WTC11 (cell line): Measurements from ENCODE around the gene GOLT1B. TPM values are rescaled to one million over a fixed set of nuclear protein-coding genes. Genes with fewer than 3 reads are reported as not detected.

Experiments used
- ATAC-seq: fragments of 200-7000 bp; cut with Tn5 transposase; 2 replicates; pipeline ENCODE4 v1.10.0; 2021; ENCODE audit warnings: mild to moderate bottlenecking, moderate library complexity
- CTCF ChIA-PET: fragments of 300-600 bp; sonication (Branson Sonifier 250); formaldehyde crosslinking; loops from one replicate; lab custom pipeline; 2021; ENCODE audit warnings: antibody characterized with exemption; lab: Charles Lee
- POLR2A ChIA-PET: fragments of 350-600 bp; sonication (Branson Sonifier 250); formaldehyde crosslinking; loops from one replicate; lab custom pipeline; 2021; ENCODE audit warnings: antibody characterized with exemption; lab: Charles Lee
- DNase-seq: peaks from one replicate; pipeline ENCODE4 v3.0.0; 2021; ENCODE audit warnings: low spot score
- H3K27ac Mint-ChIP-seq: 2 replicates; pipeline ENCODE4 v1.8.0; 2021; ENCODE audit warnings: mixed read lengths
- H3K27me3 Mint-ChIP-seq: 2 replicates; pipeline ENCODE4 v1.8.0; 2021; ENCODE audit warnings: low read depth, mild to moderate bottlenecking, moderate library complexity, mixed read lengths
- H3K36me3 Mint-ChIP-seq: 2 replicates; pipeline ENCODE4 v1.8.0; 2021; ENCODE audit warnings: mixed read lengths
- H3K4me1 Mint-ChIP-seq: 2 replicates; pipeline ENCODE4 v1.8.0; 2022; ENCODE audit warnings: mixed read lengths
- H3K4me3 Mint-ChIP-seq: 2 replicates; pipeline ENCODE4 v1.8.0; 2021; ENCODE audit warnings: mild to moderate bottlenecking, moderate library complexity, mixed read lengths
- H3K9me3 Mint-ChIP-seq: 2 replicates; pipeline ENCODE4 v1.8.0; 2021; ENCODE audit warnings: mixed read lengths
- CREM ChIP-seq: sonication (generic); formaldehyde crosslinking; IDR thresholded peaks from 2 replicates; pipeline ENCODE4 v1.8.1; 2022; ENCODE audit warnings: mild to moderate bottlenecking, missing genetic modification reagents, moderate library complexity
- EMX1 ChIP-seq: fragments of 250-450 bp; sonication (Bioruptor Pico); IDR thresholded peaks from 2 replicates; pipeline ENCODE4 v1.8.0; 2021; ENCODE audit warnings: mild to moderate bottlenecking
- FOXK1 ChIP-seq: sonication (generic); formaldehyde crosslinking; IDR thresholded peaks from 2 replicates; pipeline ENCODE4 v1.8.0; 2022; ENCODE audit warnings: mild to moderate bottlenecking, moderate library complexity, missing genetic modification reagents
- GTF2I ChIP-seq: fragments of 250-450 bp; sonication (Bioruptor Pico); conservative IDR thresholded peaks from 2 replicates; pipeline ENCODE4 v1.4.0; 2021; ENCODE audit warnings: mild to moderate bottlenecking
- HMGA2 ChIP-seq: fragments of 250-450 bp; sonication (Bioruptor Pico); IDR thresholded peaks from 2 replicates; pipeline ENCODE4 v1.4.0; 2021; ENCODE audit warnings: mild to moderate bottlenecking, moderate library complexity
- IRF2 ChIP-seq: sonication (generic); formaldehyde crosslinking; IDR thresholded peaks from 2 replicates; pipeline ENCODE4 v1.8.0; 2022; ENCODE audit warnings: low read depth, missing genetic modification reagents, borderline replicate concordance
- MXD4 ChIP-seq: fragments of 250-450 bp; sonication (Bioruptor Pico); IDR thresholded peaks from 2 replicates; pipeline ENCODE4 v1.8.0; 2021; ENCODE audit warnings: mild to moderate bottlenecking, moderate library complexity, borderline replicate concordance
- NFATC4 ChIP-seq: fragments of 250-450 bp; sonication (Bioruptor Pico); IDR thresholded peaks from 2 replicates; pipeline ENCODE4 v1.9.0; 2021; ENCODE audit warnings: mild to moderate bottlenecking
- NR1H2 ChIP-seq: sonication (generic); formaldehyde crosslinking; IDR thresholded peaks from 2 replicates; pipeline ENCODE4 v1.9.0; 2021; ENCODE audit warnings: mild to moderate bottlenecking, moderate library complexity, missing genetic modification reagents
- PRRX2 ChIP-seq: fragments of 250-450 bp; sonication (Bioruptor Pico); IDR thresholded peaks from 2 replicates; pipeline ENCODE4 v1.8.0; 2021; ENCODE audit warnings: mild to moderate bottlenecking
- ZNF416 ChIP-seq: fragments of 250-450 bp; sonication (Bioruptor Pico); IDR thresholded peaks from 2 replicates; pipeline ENCODE4 v1.9.0; 2021; ENCODE audit warnings: mild to moderate bottlenecking, inconsistent platforms
- total RNA-seq: library from RNA; stranded (reverse); gene quantifications from 3 replicates; pipeline ENCODE4 v1.2.3, GENCODE V29; 2021
- TF ChIP-seq, protein P1 (sequence below): sonication (generic); formaldehyde crosslinking; IDR thresholded peaks from 2 replicates; pipeline ENCODE4 v1.8.1; 2023; ENCODE audit warnings: mild to moderate bottlenecking, moderate library complexity, missing genetic modification reagents
- TF ChIP-seq, protein P2 (sequence below): sonication (generic); formaldehyde crosslinking; IDR thresholded peaks from 2 replicates; pipeline ENCODE4 v1.8.1; 2022; ENCODE audit warnings: missing genetic modification reagents, borderline replicate concordance
- TF ChIP-seq, protein P3 (sequence below): fragments of 200-600 bp; IDR thresholded peaks from 2 replicates; pipeline ENCODE4 v1.8.0; 2022; ENCODE audit warnings: antibody characterized with exemption
- TF ChIP-seq, protein P4 (sequence below): sonication (generic); formaldehyde crosslinking; IDR thresholded peaks from 2 replicates; pipeline ENCODE4 v1.8.0; 2023; ENCODE audit warnings: mild to moderate bottlenecking, missing genetic modification reagents
- TF ChIP-seq, protein P5 (sequence below): fragments of 250-450 bp; sonication (Bioruptor Pico); IDR thresholded peaks from 2 replicates; pipeline ENCODE4 v2.1.2; 2022; ENCODE audit warnings: mild to moderate bottlenecking, moderate library complexity
- TF ChIP-seq, protein P6 (sequence below): sonication (generic); formaldehyde crosslinking; IDR thresholded peaks from 2 replicates; pipeline ENCODE4 v1.8.0; 2022; ENCODE audit warnings: mild to moderate bottlenecking, missing genetic modification reagents

Gene GOLT1B
- total RNA-seq, 1 experiment from 2014 or later, result 39.7 TPM

DNA sequence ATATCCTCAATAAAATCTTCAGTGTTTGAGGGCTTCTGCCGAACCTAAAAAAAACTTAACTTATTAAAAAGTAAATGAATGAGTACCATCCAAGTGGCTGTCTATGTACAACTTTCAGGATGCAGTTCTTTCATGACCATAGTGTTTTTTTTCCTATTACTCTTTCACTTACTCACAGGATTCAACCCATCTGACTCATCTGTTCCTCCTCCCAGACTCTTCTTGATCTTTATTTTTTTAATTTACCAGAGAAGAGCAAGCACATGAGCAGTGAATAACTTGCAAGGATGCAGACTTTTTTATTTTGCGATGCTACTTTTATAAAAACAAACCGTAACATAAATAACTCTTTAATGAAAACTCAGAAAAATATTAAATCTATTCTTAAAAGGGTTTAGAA, 24.6 kb upstream of the GOLT1B start:
- POLR2A ChIA-PET, result no interaction called here
- H3K27me3 Mint-ChIP-seq, result no peaks in the 10 kb centered on the region
- CTCF ChIA-PET, result no interaction called here
- no peaks in the 10 kb centered on the region for H3K9me3 Mint-ChIP-seq
- no peaks in the 10 kb centered on the region for H3K4me1 Mint-ChIP-seq
- no peak overlapping the region for H3K27ac Mint-ChIP-seq
- H3K4me3 Mint-ChIP-seq, result no peak overlapping the region
- TF ChIP-seq, protein P1, sequence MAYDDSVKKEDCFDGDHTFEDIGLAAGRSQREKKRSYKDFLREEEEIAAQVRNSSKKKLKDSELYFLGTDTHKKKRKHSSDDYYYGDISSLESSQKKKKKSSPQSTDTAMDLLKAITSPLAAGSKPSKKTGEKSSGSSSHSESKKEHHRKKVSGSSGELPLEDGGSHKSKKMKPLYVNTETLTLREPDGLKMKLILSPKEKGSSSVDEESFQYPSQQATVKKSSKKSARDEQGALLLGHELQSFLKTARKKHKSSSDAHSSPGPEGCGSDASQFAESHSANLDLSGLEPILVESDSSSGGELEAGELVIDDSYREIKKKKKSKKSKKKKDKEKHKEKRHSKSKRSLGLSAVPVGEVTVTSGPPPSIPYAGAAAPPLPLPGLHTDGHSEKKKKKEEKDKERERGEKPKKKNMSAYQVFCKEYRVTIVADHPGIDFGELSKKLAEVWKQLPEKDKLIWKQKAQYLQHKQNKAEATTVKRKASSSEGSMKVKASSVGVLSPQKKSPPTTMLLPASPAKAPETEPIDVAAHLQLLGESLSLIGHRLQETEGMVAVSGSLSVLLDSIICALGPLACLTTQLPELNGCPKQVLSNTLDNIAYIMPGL (CRISPR knock-in tag), result no peak
- TF ChIP-seq ZNF416 (no peak), MXD4 (no peak), FOXK1 (CRISPR knock-in tag) (no peak)
- peaks cover 20% of the 10 kb centered on the region for H3K36me3 Mint-ChIP-seq
- ATAC-seq (no peak), DNase-seq (no peak)

DNA sequence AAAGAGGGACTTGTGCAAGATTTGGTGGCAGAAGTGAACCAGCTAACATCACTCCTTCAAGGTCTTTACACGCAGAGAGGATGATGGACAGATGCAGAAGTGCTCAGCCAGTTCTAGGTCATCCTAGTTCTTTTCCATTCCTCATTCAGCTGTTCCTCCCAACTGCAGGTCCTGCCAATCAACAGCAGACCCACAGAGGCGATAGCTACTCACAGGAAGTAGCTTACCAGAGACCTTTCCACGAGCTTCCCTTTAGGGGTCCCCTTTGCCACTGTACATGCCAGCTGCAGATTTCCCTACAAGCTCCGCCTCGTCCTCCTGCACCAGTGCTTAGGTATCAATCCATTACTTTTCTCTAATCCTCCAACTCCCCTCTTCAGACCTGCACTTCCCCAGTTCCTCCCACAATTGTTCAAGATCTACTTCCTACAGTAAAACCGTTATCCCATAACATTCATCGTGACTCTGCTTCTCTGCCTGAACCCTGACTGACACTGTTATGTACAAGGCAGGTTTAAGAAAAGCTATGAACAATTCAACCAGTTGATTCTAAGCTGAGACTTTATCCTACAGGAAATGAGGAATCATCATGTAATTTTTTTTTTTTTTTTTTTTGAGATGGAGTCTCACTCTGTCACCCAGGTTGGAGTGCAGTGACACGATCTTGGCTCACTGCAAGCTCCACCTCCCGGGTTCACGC, 22.7 kb upstream of the GOLT1B start:
- Mint-ChIP-seq H3K4me3 (no peak overlapping the region), H3K36me3 (peaks cover 15% of the 10 kb centered on the region; the same call in 1 of the 2 replicates)

DNA sequence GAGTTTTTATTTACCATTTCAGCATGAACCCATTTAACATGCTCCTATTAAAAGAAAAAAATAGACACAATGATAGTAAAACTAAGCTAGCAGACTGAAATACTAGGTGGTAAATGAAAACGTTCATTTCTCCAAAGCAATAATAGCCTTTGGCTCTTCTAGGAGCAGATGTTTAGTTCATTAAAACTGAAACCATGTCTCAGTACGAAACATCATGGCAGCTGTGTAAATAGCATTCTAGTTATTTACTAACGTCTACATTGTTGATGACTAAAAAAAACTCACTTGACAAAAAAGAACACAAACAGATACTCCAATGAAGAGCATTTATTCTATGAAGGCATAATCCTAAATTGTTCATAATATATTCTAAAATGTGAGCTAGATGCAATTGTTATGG, 18.1 kb upstream of the GOLT1B start:
- DNase-seq, result no peak
- H3K27ac Mint-ChIP-seq, result no peak overlapping the region
- ChIA-PET POLR2A (no interaction called here), CTCF (no interaction called here)
- ATAC-seq, result no peak
- no peak overlapping the region for H3K4me3 Mint-ChIP-seq
- no peaks in the 10 kb centered on the region for H3K4me1 Mint-ChIP-seq
- H3K36me3 Mint-ChIP-seq, result peaks cover 2% of the 10 kb centered on the region; the same call in 1 of the 2 replicates
- no peaks in the 10 kb centered on the region for H3K27me3 Mint-ChIP-seq
- no peaks in the 10 kb centered on the region for H3K9me3 Mint-ChIP-seq
- TF ChIP-seq IRF2 (no peak), MXD4 (no peak), NFATC4 (CRISPR knock-in tag) (no peak), CREM (CRISPR knock-in tag) (no peak), EMX1 (CRISPR knock-in tag) (no peak), GTF2I (CRISPR knock-in tag) (no peak), HMGA2 (CRISPR knock-in tag) (no peak), PRRX2 (no peak)
- TF ChIP-seq, protein P1 (CRISPR knock-in tag), result no peak
- TF ChIP-seq, protein P2, sequence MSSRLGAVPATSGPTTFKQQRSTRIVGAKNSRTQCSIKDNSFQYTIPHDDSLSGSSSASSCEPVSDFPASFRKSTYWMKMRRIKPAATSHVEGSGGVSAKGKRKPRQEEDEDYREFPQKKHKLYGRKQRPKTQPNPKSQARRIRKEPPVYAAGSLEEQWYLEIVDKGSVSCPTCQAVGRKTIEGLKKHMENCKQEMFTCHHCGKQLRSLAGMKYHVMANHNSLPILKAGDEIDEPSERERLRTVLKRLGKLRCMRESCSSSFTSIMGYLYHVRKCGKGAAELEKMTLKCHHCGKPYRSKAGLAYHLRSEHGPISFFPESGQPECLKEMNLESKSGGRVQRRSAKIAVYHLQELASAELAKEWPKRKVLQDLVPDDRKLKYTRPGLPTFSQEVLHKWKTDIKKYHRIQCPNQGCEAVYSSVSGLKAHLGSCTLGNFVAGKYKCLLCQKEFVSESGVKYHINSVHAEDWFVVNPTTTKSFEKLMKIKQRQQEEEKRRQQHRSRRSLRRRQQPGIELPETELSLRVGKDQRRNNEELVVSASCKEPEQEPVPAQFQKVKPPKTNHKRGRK (CRISPR knock-in tag), result no peak
- TF ChIP-seq, protein P3, sequence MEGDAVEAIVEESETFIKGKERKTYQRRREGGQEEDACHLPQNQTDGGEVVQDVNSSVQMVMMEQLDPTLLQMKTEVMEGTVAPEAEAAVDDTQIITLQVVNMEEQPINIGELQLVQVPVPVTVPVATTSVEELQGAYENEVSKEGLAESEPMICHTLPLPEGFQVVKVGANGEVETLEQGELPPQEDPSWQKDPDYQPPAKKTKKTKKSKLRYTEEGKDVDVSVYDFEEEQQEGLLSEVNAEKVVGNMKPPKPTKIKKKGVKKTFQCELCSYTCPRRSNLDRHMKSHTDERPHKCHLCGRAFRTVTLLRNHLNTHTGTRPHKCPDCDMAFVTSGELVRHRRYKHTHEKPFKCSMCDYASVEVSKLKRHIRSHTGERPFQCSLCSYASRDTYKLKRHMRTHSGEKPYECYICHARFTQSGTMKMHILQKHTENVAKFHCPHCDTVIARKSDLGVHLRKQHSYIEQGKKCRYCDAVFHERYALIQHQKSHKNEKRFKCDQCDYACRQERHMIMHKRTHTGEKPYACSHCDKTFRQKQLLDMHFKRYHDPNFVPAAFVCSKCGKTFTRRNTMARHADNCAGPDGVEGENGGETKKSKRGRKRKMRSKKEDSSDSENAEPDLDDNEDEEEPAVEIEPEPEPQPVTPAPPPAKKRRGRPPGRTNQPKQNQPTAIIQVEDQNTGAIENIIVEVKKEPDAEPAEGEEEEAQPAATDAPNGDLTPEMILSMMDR, result no peak
- TF ChIP-seq, protein P4, sequence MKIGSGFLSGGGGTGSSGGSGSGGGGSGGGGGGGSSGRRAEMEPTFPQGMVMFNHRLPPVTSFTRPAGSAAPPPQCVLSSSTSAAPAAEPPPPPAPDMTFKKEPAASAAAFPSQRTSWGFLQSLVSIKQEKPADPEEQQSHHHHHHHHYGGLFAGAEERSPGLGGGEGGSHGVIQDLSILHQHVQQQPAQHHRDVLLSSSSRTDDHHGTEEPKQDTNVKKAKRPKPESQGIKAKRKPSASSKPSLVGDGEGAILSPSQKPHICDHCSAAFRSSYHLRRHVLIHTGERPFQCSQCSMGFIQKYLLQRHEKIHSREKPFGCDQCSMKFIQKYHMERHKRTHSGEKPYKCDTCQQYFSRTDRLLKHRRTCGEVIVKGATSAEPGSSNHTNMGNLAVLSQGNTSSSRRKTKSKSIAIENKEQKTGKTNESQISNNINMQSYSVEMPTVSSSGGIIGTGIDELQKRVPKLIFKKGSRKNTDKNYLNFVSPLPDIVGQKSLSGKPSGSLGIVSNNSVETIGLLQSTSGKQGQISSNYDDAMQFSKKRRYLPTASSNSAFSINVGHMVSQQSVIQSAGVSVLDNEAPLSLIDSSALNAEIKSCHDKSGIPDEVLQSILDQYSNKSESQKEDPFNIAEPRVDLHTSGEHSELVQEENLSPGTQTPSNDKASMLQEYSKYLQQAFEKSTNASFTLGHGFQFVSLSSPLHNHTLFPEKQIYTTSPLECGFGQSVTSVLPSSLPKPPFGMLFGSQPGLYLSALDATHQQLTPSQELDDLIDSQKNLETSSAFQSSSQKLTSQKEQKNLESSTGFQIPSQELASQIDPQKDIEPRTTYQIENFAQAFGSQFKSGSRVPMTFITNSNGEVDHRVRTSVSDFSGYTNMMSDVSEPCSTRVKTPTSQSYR, result no peak

More for the DNA sequence above, 22.7 kb upstream of the GOLT1B start:
- Mint-ChIP-seq H3K4me1 (no peaks in the 10 kb centered on the region), H3K27ac (no peak overlapping the region), H3K9me3 (no peaks in the 10 kb centered on the region), H3K27me3 (no peaks in the 10 kb centered on the region)
- CTCF ChIA-PET, result no interaction called here
- TF ChIP-seq NR1H2 (CRISPR knock-in tag), result no peak
- TF ChIP-seq, protein P5, sequence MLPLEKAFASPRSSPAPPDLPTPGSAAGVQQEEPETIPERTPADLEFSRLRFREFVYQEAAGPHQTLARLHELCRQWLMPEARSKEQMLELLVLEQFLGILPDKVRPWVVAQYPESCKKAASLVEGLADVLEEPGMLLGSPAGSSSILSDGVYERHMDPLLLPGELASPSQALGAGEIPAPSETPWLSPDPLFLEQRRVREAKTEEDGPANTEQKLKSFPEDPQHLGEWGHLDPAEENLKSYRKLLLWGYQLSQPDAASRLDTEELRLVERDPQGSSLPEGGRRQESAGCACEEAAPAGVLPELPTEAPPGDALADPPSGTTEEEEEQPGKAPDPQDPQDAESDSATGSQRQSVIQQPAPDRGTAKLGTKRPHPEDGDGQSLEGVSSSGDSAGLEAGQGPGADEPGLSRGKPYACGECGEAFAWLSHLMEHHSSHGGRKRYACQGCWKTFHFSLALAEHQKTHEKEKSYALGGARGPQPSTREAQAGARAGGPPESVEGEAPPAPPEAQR (CRISPR knock-in tag), result no peak
- TF ChIP-seq, protein P6, sequence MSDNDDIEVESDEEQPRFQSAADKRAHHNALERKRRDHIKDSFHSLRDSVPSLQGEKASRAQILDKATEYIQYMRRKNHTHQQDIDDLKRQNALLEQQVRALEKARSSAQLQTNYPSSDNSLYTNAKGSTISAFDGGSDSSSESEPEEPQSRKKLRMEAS, result no peak
- TF ChIP-seq, protein P1 (CRISPR knock-in tag), result no peak
- no peak for DNase-seq
- ATAC-seq, result no peak
- POLR2A ChIA-PET, result no interaction called here
